Mucosa of descending colon (tissue), 3 donors: Measurements from ENCODE around the gene HBD. TPM values are rescaled to one million over a fixed set of nuclear protein-coding genes. Genes with fewer than 3 reads are reported as not detected.

ENCODE experiments used
- ATAC-seq: fragments of 200-7000 bp; cut with Tn5 transposase; one replicate; pipeline ENCODE4 v1.9.1; 2020; ENCODE audit warnings: mild to moderate bottlenecking, moderate library complexity
- DNase-seq, 3 donors: peaks; one replicate each; pipeline ENCODE4 v3.0.0-alpha.2; 2020
- H3K36me3 ChIP-seq: fragments of 200-600 bp; one replicate; pipeline ENCODE4 v1.8.0; 2021; ENCODE audit warnings: low read depth, mild to moderate bottlenecking
- H3K4me1 ChIP-seq: fragments of 200-600 bp; one replicate; pipeline ENCODE4 v1.8.0; 2021; ENCODE audit warnings: low read depth, mild to moderate bottlenecking
- H3K4me3 ChIP-seq: fragments of 200-600 bp; one replicate; pipeline ENCODE4 v1.8.0; 2021; ENCODE audit warnings: mild to moderate bottlenecking
- H3K9me3 ChIP-seq: fragments of 200-600 bp; one replicate; pipeline ENCODE4 v1.8.0; 2021; ENCODE audit warnings: mild to moderate bottlenecking
- intact Hi-C, 2 donors: fragments of 100-400 bp; cut with DNase I in 1 of 2; cut with micrococcal nuclease in 1 of 2; formaldehyde crosslinking; loops; one replicate each; pipeline versions ENCODE4 v1.11.0 to v1.11.1; 2022; cut with DNase I, micrococcal nuclease
- total RNA-seq, 3 donors: library from RNA; stranded (reverse); fragmentation: NEBNext Ultra II Directional in 2 of 3; extraction: Animal tissue kit (Norgen Biotek cat#: 25700) in 2 of 3; gene quantifications; one replicate each; pipeline versions ENCODE4 v1.2.1 to v1.2.4, GENCODE V29; 2021 to 2023
- TF ChIP-seq, protein P1 (sequence below): fragments of 200-600 bp; IDR thresholded peaks from one replicate; pipeline ENCODE4 v1.8.0; 2022; ENCODE audit warnings: antibody characterized with exemption, mild to moderate bottlenecking
- donor health status: DM: no; HTN: no; CAD: no; lungs with moderate emphysema.
- donor health status: DM: no; HTN: no; CAD: no.
- donor health status: DM: no; HTN: yes; CAD: no.

HBD gene
- total RNA-seq, 3 donors from 2014 or later: not detected

GRCh38 chr11:5229356-5229755, 4.9 kb downstream of the HBD start:
- intact Hi-C loops: no loop called here
- H3K4me3 ChIP-seq: no peak overlapping the region
- ATAC-seq (peak; percentile 8), DNase-seq (no peak)
- no peaks in the 10 kb centered on the region for H3K9me3 ChIP-seq
- TF ChIP-seq, protein P1, sequence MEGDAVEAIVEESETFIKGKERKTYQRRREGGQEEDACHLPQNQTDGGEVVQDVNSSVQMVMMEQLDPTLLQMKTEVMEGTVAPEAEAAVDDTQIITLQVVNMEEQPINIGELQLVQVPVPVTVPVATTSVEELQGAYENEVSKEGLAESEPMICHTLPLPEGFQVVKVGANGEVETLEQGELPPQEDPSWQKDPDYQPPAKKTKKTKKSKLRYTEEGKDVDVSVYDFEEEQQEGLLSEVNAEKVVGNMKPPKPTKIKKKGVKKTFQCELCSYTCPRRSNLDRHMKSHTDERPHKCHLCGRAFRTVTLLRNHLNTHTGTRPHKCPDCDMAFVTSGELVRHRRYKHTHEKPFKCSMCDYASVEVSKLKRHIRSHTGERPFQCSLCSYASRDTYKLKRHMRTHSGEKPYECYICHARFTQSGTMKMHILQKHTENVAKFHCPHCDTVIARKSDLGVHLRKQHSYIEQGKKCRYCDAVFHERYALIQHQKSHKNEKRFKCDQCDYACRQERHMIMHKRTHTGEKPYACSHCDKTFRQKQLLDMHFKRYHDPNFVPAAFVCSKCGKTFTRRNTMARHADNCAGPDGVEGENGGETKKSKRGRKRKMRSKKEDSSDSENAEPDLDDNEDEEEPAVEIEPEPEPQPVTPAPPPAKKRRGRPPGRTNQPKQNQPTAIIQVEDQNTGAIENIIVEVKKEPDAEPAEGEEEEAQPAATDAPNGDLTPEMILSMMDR: no peak
- H3K36me3 ChIP-seq: no peaks in the 10 kb centered on the region
- H3K4me1 ChIP-seq: no peaks in the 10 kb centered on the region

- intact Hi-C loops: no loop called here
- Histone ChIP-seq H3K36me3 (no peaks in the 10 kb centered on the region), H3K9me3 (no peaks in the 10 kb centered on the region), H3K4me1 (no peaks in the 10 kb centered on the region), H3K4me3 (no peak overlapping the region)
- DNase-seq (no peak), ATAC-seq (no peak)
- TF ChIP-seq, protein P1: no peak
These were observed 6.2 kb downstream of the HBD start for GRCh38 chr11:5228124-5228523.

DNA sequence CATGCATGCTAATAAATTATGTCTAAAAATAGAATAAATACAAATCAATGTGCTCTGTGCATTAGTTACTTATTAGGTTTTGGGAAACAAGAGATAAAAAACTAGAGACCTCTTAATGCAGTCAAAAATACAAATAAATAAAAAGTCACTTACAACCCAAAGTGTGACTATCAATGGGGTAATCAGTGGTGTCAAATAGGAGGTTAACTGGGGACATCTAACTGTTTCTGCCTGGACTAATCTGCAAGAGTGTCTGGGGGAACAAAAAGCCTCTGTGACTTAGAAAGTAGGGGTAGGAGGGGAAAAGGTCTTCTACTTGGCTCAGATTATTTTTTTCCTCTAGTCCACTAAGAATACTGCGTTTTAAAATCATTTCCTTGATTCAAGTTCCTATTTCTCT, 6.6 kb downstream of the HBD start:
- intact Hi-C loops: no loop called here
- TF ChIP-seq, protein P1: no peak
- H3K4me1 ChIP-seq: no peaks in the 10 kb centered on the region
- no peaks in the 10 kb centered on the region for H3K9me3 ChIP-seq
- DNase-seq (no peak), ATAC-seq (no peak)
- no peak overlapping the region for H3K4me3 ChIP-seq
- H3K36me3 ChIP-seq: no peaks in the 10 kb centered on the region

DNA sequence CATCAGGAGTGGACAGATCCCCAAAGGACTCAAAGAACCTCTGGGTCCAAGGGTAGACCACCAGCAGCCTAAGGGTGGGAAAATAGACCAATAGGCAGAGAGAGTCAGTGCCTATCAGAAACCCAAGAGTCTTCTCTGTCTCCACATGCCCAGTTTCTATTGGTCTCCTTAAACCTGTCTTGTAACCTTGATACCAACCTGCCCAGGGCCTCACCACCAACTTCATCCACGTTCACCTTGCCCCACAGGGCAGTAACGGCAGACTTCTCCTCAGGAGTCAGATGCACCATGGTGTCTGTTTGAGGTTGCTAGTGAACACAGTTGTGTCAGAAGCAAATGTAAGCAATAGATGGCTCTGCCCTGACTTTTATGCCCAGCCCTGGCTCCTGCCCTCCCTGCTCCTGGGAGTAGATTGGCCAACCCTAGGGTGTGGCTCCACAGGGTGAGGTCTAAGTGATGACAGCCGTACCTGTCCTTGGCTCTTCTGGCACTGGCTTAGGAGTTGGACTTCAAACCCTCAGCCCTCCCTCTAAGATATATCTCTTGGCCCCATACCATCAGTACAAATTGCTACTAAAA, 7.5 kb downstream of the HBD start, which contains the start of gene HBB:
HBB (minus strand) TSS at position 340 of the 579 bp plus-strand sequence; CDS start at position 290, 50 bp downstream.
- intact Hi-C loops: no loop called here
- ATAC-seq (peak; percentile 42), DNase-seq (no peak)
- no peak within 1 kb of the TSS for H3K4me3 ChIP-seq
- no peaks in the 10 kb centered on the region for H3K4me1 ChIP-seq
- TF ChIP-seq, protein P1: no peak
- H3K9me3 ChIP-seq: no peaks in the 10 kb centered on the region
- H3K36me3 ChIP-seq: no peaks in the 10 kb centered on the region

DNA sequence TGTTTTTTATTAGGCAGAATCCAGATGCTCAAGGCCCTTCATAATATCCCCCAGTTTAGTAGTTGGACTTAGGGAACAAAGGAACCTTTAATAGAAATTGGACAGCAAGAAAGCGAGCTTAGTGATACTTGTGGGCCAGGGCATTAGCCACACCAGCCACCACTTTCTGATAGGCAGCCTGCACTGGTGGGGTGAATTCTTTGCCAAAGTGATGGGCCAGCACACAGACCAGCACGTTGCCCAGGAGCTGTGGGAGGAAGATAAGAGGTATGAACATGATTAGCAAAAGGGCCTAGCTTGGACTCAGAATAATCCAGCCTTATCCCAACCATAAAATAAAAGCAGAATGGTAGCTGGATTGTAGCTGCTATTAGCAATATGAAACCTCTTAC, 8.8 kb downstream of the HBD start:
- Histone ChIP-seq H3K4me3 (no peak overlapping the region), H3K4me1 (no peaks in the 10 kb centered on the region), H3K9me3 (no peaks in the 10 kb centered on the region), H3K36me3 (no peaks in the 10 kb centered on the region)
- intact Hi-C loops: no loop called here
- ATAC-seq (no peak), DNase-seq (no peak)
- TF ChIP-seq, protein P1: no peak
